GM21786 (cell line): ENCODE measurements around the gene RMND1.
A peak's percentile ranks its signal among the peaks of the same experiment; 100 is the strongest.
"Not testable (repeated sequence)": the region's sequence is repeated elsewhere in the genome, so short reads cannot be mapped to it uniquely, and the experiment has no call there.

Experiments
- ATAC-seq: cut with Tn5 transposase; IDR thresholded peaks from one replicate; pipeline ENCODE4 v1.9.1; 2021; ENCODE audit not compliant: unreplicated experiment

Gene RMND1

DNA sequence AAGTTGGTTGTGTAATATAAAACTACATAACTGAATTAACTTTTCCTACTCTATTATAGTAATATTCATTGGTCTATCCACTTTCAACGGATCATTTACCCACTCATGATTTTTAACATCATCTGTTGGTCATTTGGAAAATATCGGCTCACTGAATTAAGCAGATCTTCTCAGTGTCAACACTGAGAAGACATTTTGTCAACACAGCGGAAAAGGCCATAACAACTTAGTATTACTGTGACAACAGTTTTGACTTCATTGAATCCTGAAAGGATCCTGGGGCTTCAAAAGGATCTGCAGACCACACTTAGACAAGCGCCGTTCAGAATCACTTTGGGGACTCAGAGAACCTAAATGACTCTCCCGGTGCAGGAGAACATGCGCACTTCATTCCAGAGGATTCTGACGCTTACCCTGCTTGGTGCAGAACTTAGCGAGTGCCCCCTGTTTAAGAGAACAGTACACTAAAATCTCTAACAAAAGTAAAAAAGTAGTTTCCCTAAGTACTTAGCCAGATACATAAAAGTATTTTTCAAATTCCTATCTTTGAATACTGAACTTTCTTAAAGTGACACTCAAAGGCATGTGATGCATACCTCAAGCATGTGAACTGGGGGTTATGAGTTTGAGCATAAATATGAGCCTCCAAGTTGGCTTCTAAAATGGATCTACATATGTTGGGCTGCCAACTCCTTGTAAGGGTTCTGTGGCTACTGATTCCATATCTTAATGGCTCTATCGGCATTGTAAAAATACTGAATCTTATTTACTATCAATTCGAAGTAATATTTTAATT, 64.6 kb downstream of the RMND1 start:
- no peak for ATAC-seq

DNA sequence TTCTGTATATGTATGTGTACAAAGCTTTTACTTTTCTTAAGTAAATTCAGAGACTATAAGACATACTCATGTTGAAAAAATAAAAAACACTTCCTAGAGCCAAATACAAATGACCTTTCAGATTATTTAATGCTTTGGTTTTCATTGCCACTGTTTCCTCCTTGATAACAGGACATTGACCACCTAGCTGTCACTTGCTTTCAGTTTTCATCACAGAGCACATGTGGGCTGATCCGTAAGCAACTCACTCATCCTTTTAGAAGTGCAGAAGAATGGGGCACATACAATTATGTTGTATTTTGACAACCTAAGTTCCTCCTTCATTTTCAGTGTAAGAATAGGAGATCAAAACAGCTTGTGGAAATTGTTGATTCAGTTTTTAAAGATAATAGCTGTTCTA, 66.7 kb downstream of the RMND1 start:
- no peak for ATAC-seq

DNA sequence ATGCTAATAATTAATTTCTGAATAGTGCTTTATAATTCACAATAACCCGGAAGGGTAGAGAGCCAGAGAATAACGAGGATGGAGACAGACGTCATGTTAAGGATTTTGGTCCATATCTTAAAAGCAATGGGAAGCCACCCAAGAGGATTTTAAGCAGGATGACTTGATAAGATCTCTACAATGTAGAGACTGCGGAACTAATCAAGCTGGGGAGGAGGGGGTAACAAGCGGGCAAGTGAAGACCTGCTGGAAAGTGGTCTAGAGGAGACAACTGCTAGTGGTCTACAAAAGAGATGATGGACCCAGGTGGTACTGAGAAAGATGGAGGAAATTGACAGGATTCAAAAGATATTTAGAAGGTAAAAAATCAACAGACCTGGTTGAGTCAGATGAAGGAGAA, 67.8 kb downstream of the RMND1 start:
- ATAC-seq = no peak

DNA sequence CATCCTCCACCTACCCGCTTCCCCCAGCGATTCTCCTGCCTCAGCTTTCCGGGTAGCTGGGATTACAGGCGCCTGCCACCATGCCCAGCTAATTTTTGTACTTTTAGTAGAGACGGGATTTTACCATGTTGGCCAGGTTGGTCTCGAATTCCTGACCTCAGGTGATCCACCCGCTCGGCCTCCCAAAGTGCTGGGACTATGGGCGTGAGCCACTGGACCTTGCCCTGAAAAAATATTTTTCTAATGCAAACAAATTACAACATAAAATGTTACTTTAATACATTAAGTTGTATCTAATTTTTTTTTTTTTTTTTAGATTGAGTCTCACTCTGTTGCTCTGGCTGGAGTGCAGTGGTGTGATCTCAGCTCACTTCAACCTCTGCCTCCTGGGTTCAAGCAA, 69.3 kb downstream of the RMND1 start:
- not testable (repeated sequence) for ATAC-seq

DNA sequence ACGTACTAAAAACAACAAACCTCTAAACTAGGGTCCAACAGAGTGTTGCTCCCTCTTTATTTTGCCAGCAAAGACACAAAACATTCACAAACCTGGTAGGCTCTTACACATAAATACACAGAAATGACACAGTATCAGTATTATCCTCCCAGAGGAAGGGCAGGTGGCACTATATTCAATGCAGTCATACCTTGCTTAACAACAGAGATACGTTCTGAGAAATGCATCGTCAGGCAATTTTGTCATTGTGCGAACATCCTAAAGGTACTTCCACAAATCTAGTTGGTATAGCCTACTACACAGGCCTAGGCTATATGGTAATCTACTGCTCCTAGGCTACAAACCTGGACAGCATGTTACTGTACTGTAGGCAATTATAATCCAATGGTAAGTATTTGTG, 70.2 kb downstream of the RMND1 start:
- ATAC-seq = no peak

DNA sequence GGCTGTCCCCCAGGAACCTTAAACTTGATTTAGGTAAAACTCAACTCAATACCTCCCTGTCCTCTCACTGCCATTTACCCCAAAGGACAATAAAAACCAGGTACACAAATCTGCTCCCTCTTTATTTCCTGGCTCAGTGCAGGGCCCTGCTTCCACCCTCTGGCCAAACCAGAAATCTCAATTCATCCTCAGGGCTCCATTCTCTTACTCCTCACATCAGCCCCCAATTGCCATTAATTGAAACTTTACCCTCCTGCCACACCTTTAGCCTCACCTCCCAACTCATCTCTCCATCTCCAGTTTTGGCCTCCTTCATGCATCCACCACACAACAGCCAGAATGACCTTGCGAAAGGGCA, 71.1 kb downstream of the RMND1 start:
- ATAC-seq = no peak

DNA sequence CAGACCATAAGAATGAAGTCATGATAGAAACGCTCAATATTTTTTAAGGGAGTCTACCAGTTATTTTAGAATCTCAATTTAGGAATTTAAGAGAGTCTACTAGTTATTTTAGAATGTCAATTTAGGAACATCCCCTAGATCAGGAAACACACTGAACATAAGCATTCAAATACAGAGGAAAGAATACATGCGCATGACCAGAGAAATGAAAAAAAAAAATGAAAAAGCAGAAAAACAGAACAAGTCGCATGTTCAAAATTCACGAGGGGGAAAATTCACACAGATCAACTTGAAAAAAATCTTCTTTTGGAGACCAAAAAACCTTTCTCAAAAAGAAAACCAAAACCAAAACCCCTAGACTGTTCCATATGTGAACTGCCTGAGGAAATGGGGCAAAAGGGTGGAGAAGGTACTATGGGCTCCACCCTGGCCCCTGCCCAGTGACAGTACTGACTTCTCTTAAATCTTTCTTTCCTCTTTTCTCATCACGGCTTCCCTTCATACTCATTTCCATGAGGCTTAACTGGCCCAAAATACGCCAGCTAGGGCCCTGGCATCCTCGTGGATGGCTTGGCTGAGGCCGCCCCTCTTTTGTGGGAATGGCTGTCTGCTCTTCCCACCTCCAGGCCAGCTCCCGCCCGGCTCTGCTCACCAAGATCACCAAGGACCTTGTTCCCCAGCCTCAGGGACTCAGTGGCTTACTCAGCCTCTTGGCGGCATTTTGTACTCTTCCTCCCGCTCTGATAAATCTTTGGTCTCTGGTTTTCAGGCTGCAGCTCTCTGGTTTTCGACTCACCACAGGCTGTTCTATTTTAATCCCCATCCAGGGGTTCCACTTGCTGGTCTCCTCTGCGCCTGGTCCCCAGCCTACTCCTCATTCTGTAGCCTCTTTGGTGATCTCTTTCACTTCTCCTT, 71.7 kb downstream of the RMND1 start:
- peak; percentile 64 for ATAC-seq

DNA sequence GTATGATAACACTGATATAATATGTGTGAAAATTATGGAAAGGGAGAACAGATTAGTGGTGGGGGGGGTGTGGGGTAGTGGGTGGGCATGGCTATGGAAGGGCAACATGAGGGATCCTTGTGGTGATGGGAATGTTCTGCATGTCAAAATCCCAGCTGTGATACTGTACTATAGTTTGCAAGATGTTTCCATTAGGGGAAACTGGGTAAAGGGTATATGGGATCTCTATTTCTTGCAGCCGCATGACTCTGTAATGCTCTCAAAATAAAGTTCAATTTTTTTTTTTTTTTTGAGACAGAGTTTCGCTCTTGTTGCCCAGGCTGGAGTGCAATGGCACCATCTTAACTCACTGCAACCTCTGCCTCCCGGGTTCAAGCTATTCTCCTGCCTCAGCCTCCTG, 74.8 kb downstream of the RMND1 start:
- ATAC-seq = no peak

DNA sequence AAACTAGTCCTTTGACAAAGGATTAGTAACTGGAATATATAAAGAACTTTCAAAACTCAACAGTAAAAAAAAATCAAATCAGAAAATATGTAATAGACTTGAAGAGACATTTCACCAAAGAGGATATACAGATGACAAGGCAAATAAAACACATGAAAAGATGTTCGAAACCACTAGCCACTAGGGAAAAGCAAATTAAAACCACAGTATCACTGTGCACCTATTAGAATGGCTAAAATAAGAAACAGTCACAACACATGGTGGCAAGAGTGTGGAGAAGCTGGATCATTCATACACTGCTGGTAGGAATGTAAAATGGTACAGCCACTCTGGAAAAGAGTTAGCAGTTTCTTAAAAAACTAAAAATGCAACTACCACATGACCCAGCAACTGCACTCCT, 75.5 kb downstream of the RMND1 start:
- no peak for ATAC-seq

DNA sequence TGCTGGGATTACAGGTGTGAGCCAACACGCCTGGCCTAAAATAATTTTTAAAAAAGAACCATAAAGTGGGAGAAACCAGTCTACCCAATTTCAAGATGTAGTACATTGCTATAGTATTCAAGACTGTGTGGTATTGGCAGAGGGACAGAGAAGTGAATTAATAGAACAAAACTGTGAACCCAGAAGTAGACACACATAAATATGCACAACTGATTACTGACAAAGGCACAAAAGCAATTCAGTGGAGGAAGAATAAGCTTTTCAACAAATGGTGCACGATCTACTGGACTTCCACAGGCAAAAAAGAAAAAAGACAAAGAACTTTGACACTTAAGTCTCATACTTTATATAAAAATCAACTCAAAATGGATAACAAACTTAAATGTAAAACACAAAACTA, 76.1 kb downstream of the RMND1 start:
- no peak for ATAC-seq

DNA sequence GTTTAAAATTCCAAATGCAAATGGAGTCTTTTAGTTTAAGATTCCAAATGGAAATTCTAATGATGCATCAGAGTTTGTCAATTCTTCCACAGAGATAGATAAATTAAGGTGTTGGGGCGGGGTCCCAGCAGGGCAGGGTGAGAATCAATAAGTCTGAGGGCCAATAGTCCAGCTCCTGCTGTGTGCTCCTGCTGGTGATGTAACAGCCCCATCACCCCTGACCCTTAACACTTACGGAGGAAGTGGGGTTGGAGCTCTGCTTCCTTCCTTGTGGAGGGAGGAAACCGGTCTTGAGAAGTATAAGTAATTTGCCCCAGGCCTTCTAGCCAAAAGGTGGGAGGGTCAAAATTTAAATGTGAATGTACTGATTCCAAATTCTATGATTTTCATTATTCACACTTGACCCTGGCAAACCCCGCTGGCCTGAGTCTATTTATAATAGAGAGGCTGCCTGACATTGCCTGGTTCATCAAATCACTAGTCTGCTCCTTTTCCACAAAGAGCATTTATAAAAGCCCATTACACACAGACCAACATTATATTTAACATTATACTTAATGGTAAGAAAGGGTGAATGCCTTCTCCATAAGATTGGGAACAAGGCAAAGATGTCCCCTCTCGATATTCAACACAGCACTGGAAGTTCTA, 77.8 kb downstream of the RMND1 start:
- ATAC-seq = no peak

DNA sequence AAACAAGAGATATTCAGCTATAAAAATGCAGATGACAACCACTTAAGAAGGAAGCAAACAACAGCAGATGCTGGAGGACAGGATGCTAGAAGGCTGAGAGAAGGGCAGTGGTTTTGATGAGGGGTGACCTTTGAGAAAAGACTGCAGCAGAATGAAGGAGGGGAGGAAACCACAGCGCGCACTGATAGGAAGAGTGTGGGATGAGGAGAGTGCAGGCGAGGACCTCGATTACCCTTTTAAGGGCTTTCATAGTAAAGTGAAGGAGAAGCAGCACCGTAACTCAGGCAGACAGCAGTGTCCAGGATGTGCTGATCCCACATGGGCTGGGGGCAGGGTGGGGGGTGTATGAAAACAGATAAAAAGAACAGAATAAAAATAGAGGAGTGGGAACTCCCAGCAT, 79.8 kb downstream of the RMND1 start:
- ATAC-seq = no peak

DNA sequence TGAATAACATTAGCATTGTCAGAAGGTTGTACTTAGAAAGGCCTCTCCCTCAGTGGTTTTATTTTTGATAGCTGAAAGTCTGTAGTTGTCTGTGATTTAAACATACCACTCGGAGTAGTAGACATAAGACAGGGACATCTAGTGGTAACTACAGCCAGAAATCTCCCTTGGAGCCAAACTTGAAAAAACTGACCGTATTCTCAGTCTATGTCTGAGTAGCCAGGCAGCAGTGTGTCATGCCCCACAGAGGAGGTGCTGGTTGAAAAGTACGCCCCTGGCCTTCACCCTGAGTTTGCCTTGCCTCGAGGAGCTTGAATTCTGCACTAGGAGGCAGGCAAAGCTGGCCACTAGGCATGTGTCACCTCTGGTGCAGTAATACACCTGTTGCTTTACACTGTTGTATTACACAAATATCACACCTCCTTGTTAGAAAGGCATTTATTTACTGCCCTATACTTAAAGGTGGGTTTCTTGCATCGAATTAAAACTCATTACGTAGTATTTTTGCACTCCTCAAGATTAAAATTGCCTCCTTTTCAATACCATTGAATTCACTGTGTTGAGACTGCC, 81.3 kb downstream of the RMND1 start:
- no peak for ATAC-seq

DNA sequence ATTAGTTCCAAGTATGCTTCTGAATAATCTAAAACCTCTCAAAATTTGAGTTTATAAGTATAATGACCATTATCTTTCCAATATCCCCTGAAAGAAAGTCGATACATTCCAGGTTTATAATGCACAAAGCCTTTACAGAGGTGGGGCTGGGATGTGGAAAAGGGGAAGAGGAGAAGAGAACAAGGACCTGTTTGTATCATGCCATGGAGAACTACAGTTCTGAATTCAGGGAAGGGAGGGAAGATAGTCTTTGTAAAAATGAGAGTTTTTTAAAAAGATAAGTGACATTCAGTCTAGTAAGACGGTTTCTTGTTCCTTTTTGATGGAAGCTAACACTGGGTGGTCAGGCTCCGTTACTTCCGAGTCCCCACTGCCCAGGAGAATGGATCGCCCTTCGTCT, 86.7 kb downstream of the RMND1 start:
- ATAC-seq = no peak

DNA sequence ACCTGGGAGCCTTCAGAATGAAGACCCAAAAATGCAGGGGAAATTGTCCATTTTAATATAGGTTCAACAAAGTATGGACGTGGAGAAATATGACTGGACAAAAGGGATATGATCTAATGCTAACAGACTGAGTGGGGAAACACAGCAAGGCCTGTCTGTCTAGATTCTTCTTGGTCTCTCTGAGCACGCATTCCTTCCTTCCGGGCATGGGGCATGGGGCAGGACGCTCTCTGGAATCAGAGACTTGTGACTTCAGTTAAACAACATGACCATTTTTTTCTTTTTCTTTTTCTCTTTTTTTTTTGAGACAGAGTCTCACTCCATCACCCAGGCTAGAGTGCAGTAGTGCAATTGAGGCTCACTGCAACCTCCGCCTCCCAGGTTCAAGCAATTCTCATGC, 92.4 kb downstream of the RMND1 start:
- ATAC-seq = no peak

DNA sequence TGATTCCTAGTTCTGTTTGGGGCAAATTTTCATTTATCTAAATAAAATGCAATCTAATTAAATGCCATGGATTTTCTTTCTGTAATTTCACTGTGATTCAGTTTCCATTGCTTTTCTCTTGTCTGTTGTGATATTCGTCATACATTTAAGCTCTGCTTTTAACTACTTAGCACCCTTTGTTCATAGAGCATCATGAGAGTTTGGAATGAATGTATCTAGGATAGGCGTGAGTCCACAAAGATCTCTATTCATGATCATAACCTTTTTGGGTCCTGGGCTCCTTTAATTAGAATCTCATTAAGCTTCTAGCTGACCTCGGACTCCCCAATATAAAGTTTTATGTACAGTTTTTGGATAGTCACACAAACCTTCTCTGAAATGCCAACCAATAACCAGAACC, 93.5 kb downstream of the RMND1 start:
- ATAC-seq = no peak

DNA sequence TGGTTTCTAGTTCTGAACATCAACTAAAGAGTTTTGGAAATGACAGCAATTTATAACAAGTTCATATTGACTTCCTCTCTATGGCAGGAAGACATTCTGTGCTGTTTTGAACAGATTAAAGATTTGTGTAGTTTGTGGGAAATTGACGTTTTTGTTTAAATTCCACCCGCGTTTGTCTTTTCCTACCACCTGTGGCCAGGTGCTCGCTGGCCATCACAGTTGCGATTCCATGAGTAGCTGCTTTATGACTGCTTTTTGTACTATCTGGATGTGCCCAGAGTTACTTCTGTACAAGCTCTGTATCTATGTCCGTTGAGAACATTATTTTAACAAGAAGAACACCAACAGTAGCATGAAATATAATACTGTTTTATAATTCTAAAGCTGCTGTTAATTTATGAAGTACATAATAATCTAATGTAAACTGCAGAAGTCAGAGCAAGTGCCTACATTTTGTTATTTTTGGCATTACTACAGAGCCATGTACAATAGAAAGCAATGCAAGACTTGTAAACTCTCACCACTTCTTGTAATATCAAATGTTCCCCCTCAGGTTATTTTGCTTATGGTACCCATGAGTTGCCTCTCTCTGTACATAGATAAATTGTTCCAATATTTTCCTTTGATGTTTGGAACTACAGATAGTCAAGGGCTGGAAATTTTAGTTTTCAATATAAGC, 94.0 kb downstream of the RMND1 start:
- no peak for ATAC-seq

DNA sequence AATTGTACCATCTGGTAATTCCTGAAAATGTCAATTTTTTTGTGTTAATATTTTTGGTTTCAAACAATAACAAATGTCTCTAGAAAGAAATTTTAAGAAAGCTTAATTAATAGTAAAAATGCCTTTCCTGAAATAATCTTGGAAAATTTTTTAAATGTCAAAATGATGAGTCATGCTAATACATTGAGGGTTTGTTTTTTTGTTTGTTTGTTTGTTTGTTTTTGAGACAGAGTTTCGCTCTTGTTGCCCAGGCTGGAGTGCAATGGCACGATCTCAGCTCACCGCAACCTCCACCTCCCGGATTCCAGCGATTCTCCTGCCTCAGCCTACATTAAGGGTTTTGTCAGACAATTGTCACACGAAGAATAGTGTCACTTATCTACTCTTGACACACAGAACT, 94.9 kb downstream of the RMND1 start:
- not testable (repeated sequence) for ATAC-seq
